Astrocyte (in vitro differentiated cells and primary cell): ENCODE results near the gene FAM83C. TPM values are rescaled to one million over a fixed set of nuclear protein-coding genes. Genes with fewer than 3 reads are reported as not detected.

ENCODE experiments used
- DNase-seq: peaks from one replicate; pipeline ENCODE4 v3.0.0-alpha.2; 2010; ENCODE audit warnings: low read depth
- FAIRE-seq: peaks from 2 replicates; lab custom pipeline; 2011; peaks lifted over from hg19 to GRCh38; lab: Jason Lieb, UNC
- H2AFZ ChIP-seq: 2 replicates; pipeline ENCODE4 v1.6.0; 2012; ENCODE audit warnings: low read depth, low read length, inconsistent platforms
- H3K27ac ChIP-seq: 2 replicates; pipeline ENCODE4 v1.5.1; 2011; ENCODE audit warnings: low read depth, low read length, inconsistent platforms
- H3K27me3 ChIP-seq: 2 replicates; pipeline ENCODE4 v1.6.0; 2011; ENCODE audit warnings: low read length, inconsistent platforms; ENCODE audit not compliant: insufficient read depth
- H3K36me3 ChIP-seq: 2 replicates; pipeline ENCODE4 v1.5.1; 2011; ENCODE audit warnings: low read length, inconsistent platforms; ENCODE audit not compliant: insufficient read depth
- H3K4me1 ChIP-seq: 2 replicates; pipeline ENCODE4 v1.5.1; 2011; ENCODE audit warnings: low read length, inconsistent platforms; ENCODE audit not compliant: insufficient read depth
- H3K4me2 ChIP-seq: 2 replicates; pipeline ENCODE4 v1.6.0; 2012; ENCODE audit warnings: low read length, inconsistent platforms
- H3K4me3 ChIP-seq: 2 replicates; pipeline ENCODE4 v1.5.1; 2011; ENCODE audit warnings: low read depth, mild to moderate bottlenecking, low read length, inconsistent platforms; ENCODE audit not compliant: insufficient read depth
- H3K79me2 ChIP-seq: 2 replicates; pipeline ENCODE4 v1.6.0; 2012; ENCODE audit warnings: mild to moderate bottlenecking, low read length, inconsistent platforms; ENCODE audit not compliant: insufficient read depth
- H3K9ac ChIP-seq: 2 replicates; pipeline ENCODE4 v1.6.0; 2012; ENCODE audit warnings: mild to moderate bottlenecking, low read length, inconsistent platforms
- H3K9me3 ChIP-seq: 2 replicates; pipeline ENCODE4 v1.5.1; 2012; ENCODE audit warnings: low read depth, mild to moderate bottlenecking, low read length, inconsistent platforms; ENCODE audit not compliant: insufficient read depth
- H4K20me1 ChIP-seq: 2 replicates; pipeline ENCODE4 v1.6.0; 2012; ENCODE audit warnings: low read length, inconsistent platforms; ENCODE audit not compliant: insufficient read depth
- H3K27ac Mint-ChIP-seq: one replicate; pipeline ENCODE4 v1.8.0; 2021; ENCODE audit warnings: mild to moderate bottlenecking, mixed read lengths; ENCODE audit not compliant: unreplicated experiment
- H3K27me3 Mint-ChIP-seq: one replicate; pipeline ENCODE4 v1.8.0; 2021; ENCODE audit warnings: low read depth, mixed read lengths; ENCODE audit not compliant: unreplicated experiment
- H3K36me3 Mint-ChIP-seq: one replicate; pipeline ENCODE4 v1.8.0; 2021; ENCODE audit warnings: low read depth, mixed read lengths; ENCODE audit not compliant: unreplicated experiment
- H3K4me1 Mint-ChIP-seq: one replicate; pipeline ENCODE4 v1.8.0; 2021; ENCODE audit warnings: low read depth, mixed read lengths; ENCODE audit not compliant: unreplicated experiment
- H3K4me3 Mint-ChIP-seq: one replicate; pipeline ENCODE4 v1.8.0; 2021; ENCODE audit warnings: mild to moderate bottlenecking, moderate library complexity, mixed read lengths; ENCODE audit not compliant: unreplicated experiment
- H3K9me3 Mint-ChIP-seq: one replicate; pipeline ENCODE4 v1.8.0; 2021; ENCODE audit warnings: mild to moderate bottlenecking, mixed read lengths; ENCODE audit not compliant: unreplicated experiment
- CTCF ChIP-seq: IDR thresholded peaks from 2 replicates; pipeline ENCODE4 v1.5.1; 2011; ENCODE audit warnings: low read depth, mild to moderate bottlenecking, inconsistent platforms, low read length, moderate library complexity; ENCODE audit not compliant: insufficient read depth
- EZH2 ChIP-seq: IDR thresholded peaks from 2 replicates; pipeline ENCODE4 v1.6.1; 2012; ENCODE audit warnings: mild to moderate bottlenecking, low read length, inconsistent platforms; ENCODE audit not compliant: insufficient read depth
- total RNA-seq: library from RNA; stranded (reverse); gene quantifications from 2 replicates; pipeline ENCODE4 v1.2.1, GENCODE V29; 2021

Gene FAM83C
- total RNA-seq, 1 donor from 2014 or later: not detected

- Histone ChIP-seq H3K27ac (no peak overlapping the region), H3K36me3 (no peaks in the 10 kb centered on the region), H3K79me2 (peaks cover 19% of the 10 kb centered on the region), H2AFZ (no peak overlapping the region), H4K20me1 (peaks cover 8% of the 10 kb centered on the region), H3K4me1 (peaks cover 14% of the 10 kb centered on the region), H3K9ac (no peak overlapping the region), H3K9me3 (no peaks in the 10 kb centered on the region), H3K4me2 (no peak overlapping the region), H3K27me3 (no peaks in the 10 kb centered on the region), H3K4me3 (no peak overlapping the region)
- H3K9me3 Mint-ChIP-seq: no peaks in the 10 kb centered on the region
- no peak overlapping the region for H3K27ac Mint-ChIP-seq
- H3K36me3 Mint-ChIP-seq: no peaks in the 10 kb centered on the region
- no peak overlapping the region for H3K4me3 Mint-ChIP-seq
- DNase-seq: no peak
- TF ChIP-seq CTCF (no peak), EZH2 (no peak)
- no peak for FAIRE-seq
- peaks cover 13% of the 10 kb centered on the region for H3K27me3 Mint-ChIP-seq
- peaks cover 5% of the 10 kb centered on the region for H3K4me1 Mint-ChIP-seq
Measured at GRCh38 chr20:35287509-35288324, 4.5 kb downstream of the FAM83C start.

- peaks cover 26% of the 10 kb centered on the region for H3K79me2 ChIP-seq
- DNase-seq (no peak), FAIRE-seq (no peak)
- no peak overlapping the region for H3K4me3 Mint-ChIP-seq
- H3K9me3 Mint-ChIP-seq: no peaks in the 10 kb centered on the region
- no peaks in the 10 kb centered on the region for H3K9me3 ChIP-seq
- H3K27ac Mint-ChIP-seq: no peak overlapping the region
- H3K27ac ChIP-seq: no peak overlapping the region
- no peak overlapping the region for H2AFZ ChIP-seq
- H3K9ac ChIP-seq: no peak overlapping the region
- H3K27me3 Mint-ChIP-seq: peaks cover 9% of the 10 kb centered on the region
- H3K27me3 ChIP-seq: no peaks in the 10 kb centered on the region
- no peak overlapping the region for H3K4me2 ChIP-seq
- H3K4me1 Mint-ChIP-seq: peaks cover 9% of the 10 kb centered on the region
- H3K36me3 ChIP-seq: no peaks in the 10 kb centered on the region
- H4K20me1 ChIP-seq: peaks cover 8% of the 10 kb centered on the region
- no peak for TF ChIP-seq EZH2
- TF ChIP-seq CTCF: no peak
- H3K4me1 ChIP-seq: peaks cover 18% of the 10 kb centered on the region
- H3K4me3 ChIP-seq: no peak overlapping the region
- H3K36me3 Mint-ChIP-seq: peaks cover 5% of the 10 kb centered on the region
Measured at GRCh38 chr20:35286899-35287508, 5.2 kb downstream of the FAM83C start.
